Measurements from ENCODE around the gene ZFPM1.

ZFPM1 gene

GRCh38 chr16:88530051-88530857 is 77.2 kb downstream of the ZFPM1 start:
- DNase-seq: no peak

GRCh38 chr16:88530858-88531203 is 77.8 kb downstream of the ZFPM1 start:
- no peak for DNase-seq

- no peak for DNase-seq
These were observed 78.3 kb downstream of the ZFPM1 start for GRCh38 chr16:88531346-88531745.

GRCh38 chr16:88531931-88532433 is 78.9 kb downstream of the ZFPM1 start:
- no peak for DNase-seq

GRCh38 chr16:88532434-88533241 is 79.6 kb downstream of the ZFPM1 start:
- DNase-seq: no peak

- DNase-seq: peak; percentile 56
These were observed 80.4 kb downstream of the ZFPM1 start for GRCh38 chr16:88533381-88533917.

GRCh38 chr16:88533932-88534637 is 81.0 kb downstream of the ZFPM1 start:
- peak; percentile 70 for DNase-seq

- DNase-seq: peak; percentile 30
These were observed 81.6 kb downstream of the ZFPM1 start for GRCh38 chr16:88534638-88535190.

GRCh38 chr16:88535191-88535856 is 82.2 kb downstream of the ZFPM1 start:
- DNase-seq: no peak

GRCh38 chr16:88535857-88536222 is 82.8 kb downstream of the ZFPM1 start:
- DNase-seq: no peak

- no peak for DNase-seq
These were observed 83.4 kb downstream of the ZFPM1 start for GRCh38 chr16:88536510-88536909.

- no peak for DNase-seq
These were observed 84.1 kb downstream of the ZFPM1 start for GRCh38 chr16:88536971-88537751.

GRCh38 chr16:88537859-88538258 is 84.8 kb downstream of the ZFPM1 start:
- DNase-seq: no peak

- no peak for DNase-seq
These were observed 85.4 kb downstream of the ZFPM1 start for GRCh38 chr16:88538366-88539060.

- DNase-seq: no peak
These were observed 86.2 kb downstream of the ZFPM1 start for GRCh38 chr16:88539261-88539651.

GRCh38 chr16:88539652-88540345 is 86.7 kb downstream of the ZFPM1 start:
- DNase-seq: no peak

GRCh38 chr16:88540346-88540977 is 87.4 kb downstream of the ZFPM1 start:
- no peak for DNase-seq

- DNase-seq: no peak
These were observed 88.9 kb downstream of the ZFPM1 start for GRCh38 chr16:88541831-88542616.
